ENCODE results near the gene ERICH6.
A peak's percentile ranks its signal among the peaks of the same experiment; 100 is the strongest.

Gene ERICH6

DNA sequence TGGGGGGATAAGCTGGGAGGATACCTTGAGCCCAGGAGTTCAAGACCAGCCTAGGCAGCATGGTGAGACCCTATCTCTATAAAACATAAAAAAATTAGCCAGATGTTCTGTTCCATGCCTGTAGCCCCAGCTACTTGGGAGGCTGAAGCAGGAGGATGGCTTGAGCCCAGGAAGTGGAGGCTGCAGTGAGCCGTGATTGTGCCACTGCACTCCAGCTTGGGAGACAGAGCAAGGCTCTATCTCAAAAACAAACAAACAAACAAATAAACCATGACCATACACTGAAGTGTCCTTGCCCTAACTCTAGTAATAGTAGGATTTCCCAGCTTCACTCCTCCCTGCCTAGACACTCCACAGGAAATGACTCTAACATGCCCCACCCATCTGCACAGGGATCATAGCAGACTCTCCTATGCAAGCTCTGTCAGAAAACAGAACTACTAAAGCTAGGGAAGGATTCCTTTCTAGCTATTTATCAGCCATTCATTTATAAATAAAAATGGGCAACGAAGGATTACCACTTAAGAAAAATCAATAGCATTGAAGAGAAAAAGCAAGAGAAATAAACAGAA, 4.6 kb downstream of the ERICH6 start:
- DNase-seq: no peak
- in situ Hi-C loops (cut with HindIII; ENCODE audit: low pct_ligation_motif_present, low pct_unique_long_range_greater_than_20kb, low sequenced_read_pairs): no loop called here

DNA sequence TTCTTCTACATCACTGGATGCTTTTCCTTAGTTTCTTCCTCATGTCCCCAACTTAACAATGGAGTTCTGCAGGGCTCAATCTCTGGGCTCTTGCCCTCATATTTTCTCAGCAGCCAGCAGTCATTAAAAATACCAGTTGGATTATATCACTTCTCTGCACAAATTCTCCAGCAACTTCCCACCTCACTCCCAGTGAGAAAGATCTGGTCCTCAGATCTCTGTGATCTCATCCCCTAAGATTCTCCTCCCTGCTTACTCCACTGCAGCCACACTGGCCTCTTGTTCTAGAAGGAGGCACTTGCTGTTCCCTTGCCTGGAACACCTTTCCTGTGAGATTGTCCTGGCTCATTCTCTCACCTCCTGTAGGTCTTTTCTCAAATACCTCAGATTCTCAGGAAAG, 6.1 kb downstream of the ERICH6 start:
- in situ Hi-C loops (cut with HindIII; ENCODE audit: low pct_ligation_motif_present, low pct_unique_long_range_greater_than_20kb, low sequenced_read_pairs): no loop called here
- no peak for DNase-seq

DNA sequence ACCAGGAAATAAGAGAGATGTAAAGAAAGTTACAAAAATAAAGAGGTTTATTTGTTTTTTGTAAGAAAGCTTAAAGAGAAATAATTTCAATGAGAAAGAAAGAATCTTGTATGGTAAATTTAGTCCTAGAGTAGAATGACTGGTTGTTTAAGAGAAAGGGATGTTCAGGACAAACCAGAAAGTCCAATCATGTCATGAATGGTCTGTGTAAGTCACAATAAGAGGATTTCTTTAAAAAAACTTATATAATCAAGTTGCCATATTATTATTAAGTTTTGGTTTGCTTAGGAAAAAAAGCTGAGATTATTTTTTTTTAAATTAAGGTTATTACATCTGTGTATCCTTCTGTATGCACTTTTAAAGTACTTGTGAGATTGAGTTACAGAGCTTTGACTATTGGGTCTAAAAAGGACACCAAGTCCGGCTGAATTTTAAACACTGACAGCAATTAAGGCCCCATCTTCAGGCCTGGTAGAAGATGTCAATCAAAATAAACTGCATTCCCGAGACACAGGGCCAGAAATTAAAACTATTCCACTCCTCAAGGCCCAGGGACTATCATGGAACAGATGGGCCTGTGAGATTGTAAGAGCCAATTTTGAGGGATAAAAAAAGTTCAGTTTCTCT, 12.2 kb downstream of the ERICH6 start:
- in situ Hi-C loops (cut with HindIII; ENCODE audit: low pct_ligation_motif_present, low pct_unique_long_range_greater_than_20kb, low sequenced_read_pairs): no loop called here
- DNase-seq: no peak

DNA sequence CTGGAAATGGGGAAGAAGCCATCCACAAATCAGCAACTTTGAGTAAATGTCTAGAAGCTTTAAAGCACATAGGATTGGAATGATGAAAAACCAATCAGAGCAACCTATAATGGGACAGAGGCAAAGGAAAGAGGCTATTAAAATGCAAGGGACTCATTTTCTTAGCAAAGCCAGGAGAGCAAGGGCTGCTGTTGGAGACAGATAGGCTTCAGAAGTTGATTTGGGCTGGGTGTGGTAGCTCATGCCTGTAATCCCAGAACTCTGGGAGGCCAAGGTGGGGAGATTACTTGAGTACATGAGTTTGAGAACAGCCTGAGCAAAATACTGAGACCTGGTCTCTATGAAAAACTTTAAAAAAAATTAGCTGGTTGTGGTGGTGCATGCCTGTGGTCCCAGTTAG, 16.1 kb downstream of the ERICH6 start:
- in situ Hi-C loops (cut with HindIII; ENCODE audit: low pct_ligation_motif_present, low pct_unique_long_range_greater_than_20kb, low sequenced_read_pairs): no loop called here
- no peak for DNase-seq

DNA sequence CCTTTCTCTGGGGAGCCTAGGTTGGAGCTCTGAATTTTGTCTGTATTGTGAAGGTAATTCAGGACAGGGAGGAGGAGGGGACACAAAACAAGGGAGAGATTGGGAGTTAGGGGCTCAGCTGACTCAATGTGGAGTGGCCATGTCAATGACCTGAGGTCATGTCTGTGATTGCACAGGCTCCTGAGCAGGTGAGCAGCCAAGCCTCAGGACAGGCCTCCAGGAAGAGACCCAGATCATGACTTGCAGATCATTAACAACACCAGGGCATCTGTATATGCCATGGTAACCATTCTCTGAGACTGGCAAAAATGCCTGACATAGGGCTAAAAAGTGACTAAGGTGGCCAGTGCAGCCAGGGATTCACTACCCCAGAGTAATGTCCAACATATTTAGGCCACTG, 20.9 kb downstream of the ERICH6 start:
- no peak for DNase-seq
- in situ Hi-C loops (cut with HindIII; ENCODE audit: low pct_ligation_motif_present, low pct_unique_long_range_greater_than_20kb, low sequenced_read_pairs): no loop called here

DNA sequence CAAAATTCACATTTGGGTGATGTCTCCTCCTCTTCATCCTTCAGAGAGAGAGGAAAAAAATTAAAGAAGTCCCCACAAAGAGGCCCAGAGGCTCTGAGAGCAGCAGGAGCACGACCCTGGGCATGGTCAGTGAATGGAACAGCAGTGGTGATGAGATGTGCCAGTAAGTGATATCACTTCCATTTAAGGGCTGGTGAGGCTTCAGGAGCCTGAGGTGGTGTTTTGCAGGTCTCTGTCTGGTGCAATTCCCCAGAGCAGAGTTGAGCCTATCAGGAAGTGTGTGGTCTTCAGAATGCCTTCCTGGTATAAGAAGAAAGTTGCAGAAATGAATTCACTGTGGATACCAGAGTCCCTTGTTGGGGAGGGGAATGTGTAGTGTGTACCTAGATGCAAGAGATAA, 21.4 kb downstream of the ERICH6 start:
- in situ Hi-C loops (cut with HindIII; ENCODE audit: low pct_ligation_motif_present, low pct_unique_long_range_greater_than_20kb, low sequenced_read_pairs): no loop called here
- DNase-seq: no peak

- no peak for DNase-seq
- in situ Hi-C loops (cut with HindIII; ENCODE audit: low pct_ligation_motif_present, low pct_unique_long_range_greater_than_20kb, low sequenced_read_pairs): no loop called here
Observed at GRCh38 chr3:150681057-150681456, 22.7 kb downstream of the ERICH6 start.

DNA sequence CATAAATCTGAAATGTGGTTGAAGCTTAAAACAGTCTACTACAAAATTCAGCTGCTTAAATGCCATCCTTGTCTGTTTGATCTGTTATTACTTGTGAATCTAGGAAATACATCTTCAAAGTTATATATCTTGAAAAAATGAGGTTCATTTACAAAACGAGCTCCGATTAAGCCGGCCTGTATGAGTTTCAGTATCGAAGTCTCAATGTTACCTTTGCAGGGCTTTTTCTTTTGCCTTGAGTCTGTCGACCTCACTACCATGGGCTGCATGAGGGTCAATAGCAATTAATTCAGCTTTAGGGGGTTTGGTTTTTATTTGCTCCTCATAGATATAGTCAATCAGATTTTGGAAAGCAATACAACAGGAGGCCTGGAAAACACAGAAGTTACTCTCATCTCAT, 23.2 kb downstream of the ERICH6 start:
- DNase-seq: no peak
- in situ Hi-C loops (cut with HindIII; ENCODE audit: low pct_ligation_motif_present, low pct_unique_long_range_greater_than_20kb, low sequenced_read_pairs): no loop called here

DNA sequence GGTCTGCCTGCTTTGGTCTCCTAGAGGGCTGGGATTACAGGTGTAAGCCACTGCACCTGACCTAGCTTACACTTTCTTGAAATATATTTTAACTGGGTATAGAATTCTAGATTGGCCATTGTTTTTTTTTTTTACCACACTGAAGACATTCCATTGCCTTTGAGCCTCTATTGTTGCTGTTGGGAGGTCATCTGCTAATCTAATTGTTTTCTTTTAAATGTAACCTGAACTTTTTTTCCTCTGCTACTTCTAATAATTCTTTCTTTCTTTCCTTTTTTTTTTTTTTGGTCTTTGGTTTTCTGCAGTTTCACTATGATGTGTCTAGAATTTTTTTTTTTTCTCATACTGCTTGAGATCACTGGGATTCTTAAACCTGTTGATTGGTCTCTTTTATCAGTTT, 28.1 kb downstream of the ERICH6 start:
- DNase-seq: peak; percentile 2
- in situ Hi-C loops (cut with HindIII; ENCODE audit: low pct_ligation_motif_present, low pct_unique_long_range_greater_than_20kb, low sequenced_read_pairs): no loop called here

GRCh38 chr3:150673966-150674365, 29.8 kb downstream of the ERICH6 start:
- peak; percentile 10 for DNase-seq
- in situ Hi-C loops (cut with HindIII; ENCODE audit: low pct_ligation_motif_present, low pct_unique_long_range_greater_than_20kb, low sequenced_read_pairs): no loop called here

DNA sequence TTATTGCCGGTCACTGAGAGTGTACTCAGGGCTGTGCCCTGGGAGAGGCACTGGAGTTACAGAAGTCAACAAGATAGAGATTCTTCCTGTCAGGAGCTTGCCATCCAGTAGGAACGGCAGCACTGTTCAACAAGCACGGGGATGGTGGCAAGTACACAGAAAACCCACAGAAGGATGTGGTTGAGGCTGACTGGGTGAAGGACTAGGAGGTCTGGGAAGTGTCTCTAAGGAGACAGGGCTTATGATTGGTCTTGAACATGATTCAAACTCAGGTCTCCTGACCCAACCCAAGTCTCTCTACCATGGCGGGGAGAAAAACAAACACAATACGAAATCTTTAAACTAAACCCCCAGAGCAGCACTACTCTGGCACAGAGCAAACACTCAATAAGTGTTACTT, 37.6 kb downstream of the ERICH6 start:
- in situ Hi-C loops (cut with HindIII; ENCODE audit: low pct_ligation_motif_present, low pct_unique_long_range_greater_than_20kb, low sequenced_read_pairs): no loop called here
- no peak for DNase-seq

DNA sequence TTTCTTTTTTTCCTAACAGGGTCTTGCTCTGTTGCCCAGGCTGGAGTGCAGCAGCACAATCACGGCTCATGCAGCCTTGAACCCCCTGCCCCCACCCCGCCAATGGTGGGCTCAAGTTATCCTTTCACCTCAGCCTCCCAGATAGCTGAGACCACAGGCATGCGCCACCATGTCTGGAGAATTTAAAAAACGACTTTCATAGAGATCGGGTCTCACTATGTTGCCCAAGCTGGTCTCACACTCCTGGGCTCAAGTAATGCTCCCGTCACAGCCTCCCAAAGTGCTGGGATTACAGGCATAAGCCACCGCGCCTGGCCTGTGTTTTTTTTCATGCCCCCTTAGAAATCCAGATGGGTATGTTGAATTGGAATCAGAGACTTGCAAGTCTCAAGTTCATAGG, 40.3 kb downstream of the ERICH6 start:
- in situ Hi-C loops (cut with HindIII; ENCODE audit: low pct_ligation_motif_present, low pct_unique_long_range_greater_than_20kb, low sequenced_read_pairs): no loop called here
- DNase-seq: no peak

- in situ Hi-C loops (cut with HindIII; ENCODE audit: low pct_ligation_motif_present, low pct_unique_long_range_greater_than_20kb, low sequenced_read_pairs): no loop called here
- DNase-seq: no peak
Observed at GRCh38 chr3:150662410-150663200, 41.1 kb downstream of the ERICH6 start.

- in situ Hi-C loops (cut with HindIII; ENCODE audit: low pct_ligation_motif_present, low pct_unique_long_range_greater_than_20kb, low sequenced_read_pairs): no loop called here
- DNase-seq: no peak
Observed at GRCh38 chr3:150656316-150656715, 47.4 kb downstream of the ERICH6 start.

DNA sequence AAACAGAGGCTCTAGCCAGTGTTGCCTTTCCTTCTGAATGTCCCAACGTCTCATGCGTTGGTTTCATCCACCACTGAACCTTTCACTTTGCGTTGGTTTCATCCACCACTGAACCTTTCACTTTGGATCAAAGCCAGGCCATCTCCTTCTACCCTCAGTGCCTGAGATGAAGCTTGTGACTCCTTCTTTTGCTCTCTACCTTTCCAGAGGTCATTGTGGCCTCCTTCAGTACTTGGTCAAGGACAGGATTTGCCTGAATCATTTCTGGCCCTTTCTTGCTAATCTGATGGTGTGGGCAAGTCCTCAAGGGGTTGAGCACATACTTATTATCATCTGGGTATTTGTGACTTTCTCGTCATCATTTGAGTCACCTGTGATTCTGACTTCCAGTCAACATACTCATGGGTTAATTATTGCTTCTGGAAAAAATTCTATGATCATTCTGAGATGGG, 50.6 kb downstream of the ERICH6 start:
- no peak for DNase-seq
- in situ Hi-C loops (cut with HindIII; ENCODE audit: low pct_ligation_motif_present, low pct_unique_long_range_greater_than_20kb, low sequenced_read_pairs): no loop called here

GRCh38 chr3:150640256-150640655, 63.5 kb downstream of the ERICH6 start:
- in situ Hi-C loops (cut with HindIII; ENCODE audit: low pct_ligation_motif_present, low pct_unique_long_range_greater_than_20kb, low sequenced_read_pairs): no loop called here
- DNase-seq: no peak

DNA sequence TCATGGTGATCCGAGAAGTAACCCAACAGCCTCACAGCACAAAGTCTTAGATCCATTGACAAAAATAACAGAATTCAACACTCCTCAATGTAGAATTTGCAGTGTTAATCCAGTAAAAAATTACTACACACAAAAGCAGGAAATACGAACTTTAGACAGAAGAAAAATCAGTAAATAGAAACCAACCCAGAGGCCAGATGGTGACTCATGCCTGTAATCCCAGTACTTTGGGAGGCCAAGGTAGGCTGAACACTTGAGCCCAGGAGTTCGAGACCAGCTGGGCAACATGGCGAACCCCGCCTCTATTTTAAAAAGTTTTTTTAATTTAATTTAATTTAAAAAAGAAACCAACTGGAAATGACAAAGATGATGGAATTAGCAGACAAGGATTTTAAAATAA, 64.5 kb downstream of the ERICH6 start:
- in situ Hi-C loops (cut with HindIII; ENCODE audit: low pct_ligation_motif_present, low pct_unique_long_range_greater_than_20kb, low sequenced_read_pairs): no loop called here
- no peak for DNase-seq

GRCh38 chr3:150636258-150636657, 67.5 kb downstream of the ERICH6 start:
- no peak for DNase-seq
- in situ Hi-C loops (cut with HindIII; ENCODE audit: low pct_ligation_motif_present, low pct_unique_long_range_greater_than_20kb, low sequenced_read_pairs): no loop called here

- in situ Hi-C loops (cut with HindIII; ENCODE audit: low pct_ligation_motif_present, low pct_unique_long_range_greater_than_20kb, low sequenced_read_pairs): no loop called here
- no peak for DNase-seq
Observed at GRCh38 chr3:150635526-150635925, 68.2 kb downstream of the ERICH6 start.

DNA sequence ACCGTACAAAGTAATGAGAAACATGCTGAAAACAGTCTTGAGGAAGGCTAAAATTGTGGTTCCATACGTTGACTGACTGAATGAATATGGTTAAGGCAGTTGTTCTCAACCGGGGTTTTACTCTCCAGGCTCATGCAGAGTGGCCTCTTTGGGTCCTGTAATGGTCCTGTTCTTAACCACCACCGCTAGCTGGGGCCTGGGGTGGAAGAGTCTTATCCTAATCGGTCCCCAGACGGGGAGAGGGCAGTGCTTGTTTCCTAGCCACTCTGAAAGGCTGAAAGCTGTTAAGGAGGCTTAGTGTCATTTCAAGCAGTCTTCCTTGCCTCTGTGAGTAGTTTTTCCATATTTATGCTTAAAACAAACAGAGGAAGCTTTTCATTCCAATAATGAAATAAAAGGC, 68.6 kb downstream of the ERICH6 start:
- DNase-seq: no peak
- in situ Hi-C loops (cut with HindIII; ENCODE audit: low pct_ligation_motif_present, low pct_unique_long_range_greater_than_20kb, low sequenced_read_pairs): no loop called here

All from ACHN (cell line).